NCI-H2107 (cell line): Measurements from ENCODE around the gene CSNK1D.
"Not testable (repeated sequence)": the region's sequence is repeated elsewhere in the genome, so short reads cannot be mapped to it uniquely, and the experiment has no call there.

Experiments used
- DNase-seq: peaks from one replicate; lab custom pipeline; 2025; lab: John Stamatoyannopoulos, UW

Gene CSNK1D

DNA sequence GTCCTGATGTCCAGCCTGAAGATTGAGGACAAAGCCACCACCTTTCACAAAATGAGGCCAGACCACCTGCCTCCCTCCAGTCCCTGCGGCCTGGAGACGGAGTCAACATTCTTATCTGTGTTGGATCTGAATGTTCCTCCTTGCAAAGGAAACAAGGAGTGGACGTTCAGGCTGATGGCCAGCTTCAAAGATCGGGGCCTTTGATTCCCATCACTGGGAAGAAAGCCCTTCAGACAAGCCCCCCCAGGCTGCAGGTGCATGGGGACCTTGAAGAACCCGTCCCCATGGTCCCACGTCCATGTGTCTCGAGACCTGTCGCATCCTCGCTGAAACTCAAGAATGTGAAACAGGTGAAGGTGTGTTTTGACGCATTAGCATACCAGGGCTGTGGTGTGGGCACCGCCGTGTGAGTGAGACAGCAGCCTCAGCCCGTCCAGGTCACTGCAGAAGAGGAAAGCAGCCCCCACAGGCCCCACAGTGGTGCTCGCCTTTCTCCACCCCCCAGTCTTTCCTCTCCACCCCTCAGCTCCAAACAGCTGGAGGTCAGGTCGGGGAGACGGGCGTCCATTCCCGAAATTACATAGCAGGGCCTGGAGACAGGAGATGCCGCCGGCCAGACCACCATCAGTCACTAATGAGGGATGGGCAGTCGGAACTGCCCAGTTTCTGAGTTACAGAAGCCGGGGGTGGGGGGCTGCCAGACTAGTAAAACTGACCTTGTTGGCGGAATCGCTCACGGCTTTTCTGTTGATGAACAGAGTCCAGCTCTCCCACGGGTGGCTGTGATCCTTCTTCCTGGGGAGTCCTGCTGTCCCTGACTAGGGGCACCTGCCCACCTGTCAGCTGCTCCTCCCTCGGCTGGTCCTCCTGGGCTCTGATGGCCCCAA is 877 bp upstream of the CSNK1D start:
- DNase-seq = no peak

DNA sequence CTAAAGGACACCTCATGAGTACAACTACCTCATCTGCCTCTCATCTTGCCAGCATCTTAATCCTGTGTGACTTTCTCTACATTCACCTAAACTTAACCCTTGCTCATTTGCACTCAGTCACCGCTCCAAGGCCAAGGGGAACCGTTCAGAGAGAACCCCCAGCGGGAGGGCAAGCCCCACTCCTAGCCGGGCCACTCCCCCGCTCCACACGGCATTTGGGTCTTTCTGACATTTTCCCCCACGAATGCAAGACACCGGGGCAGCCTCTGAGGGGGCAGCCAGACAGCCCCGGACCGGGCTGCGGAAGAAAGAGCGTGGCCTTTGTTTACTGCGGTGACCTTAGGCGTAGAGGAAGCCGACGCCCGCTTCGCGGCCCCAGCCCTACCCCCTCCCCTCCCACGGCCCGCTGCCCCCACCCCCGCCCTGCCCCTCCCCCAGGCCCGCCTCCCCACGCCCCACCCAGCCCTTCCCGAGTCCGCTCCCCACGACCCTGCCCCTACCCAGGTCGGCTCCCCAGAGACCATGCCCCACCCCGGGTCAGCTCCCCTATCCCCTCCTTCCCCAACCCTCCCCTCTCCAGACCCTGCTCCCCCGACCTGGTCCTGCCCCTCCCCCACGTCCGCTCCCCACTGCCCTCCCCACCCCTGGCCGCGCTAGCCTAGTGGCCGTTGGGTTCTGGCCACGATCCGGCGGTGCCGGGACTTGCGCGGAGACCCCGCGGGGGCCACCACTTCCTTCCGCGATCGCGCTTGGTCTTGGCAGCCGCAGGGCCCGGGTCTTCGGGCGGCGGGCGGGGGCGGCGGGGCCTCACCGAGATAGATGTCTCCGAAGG is 789 bp downstream of the CSNK1D start:
- no peak for DNase-seq

DNA sequence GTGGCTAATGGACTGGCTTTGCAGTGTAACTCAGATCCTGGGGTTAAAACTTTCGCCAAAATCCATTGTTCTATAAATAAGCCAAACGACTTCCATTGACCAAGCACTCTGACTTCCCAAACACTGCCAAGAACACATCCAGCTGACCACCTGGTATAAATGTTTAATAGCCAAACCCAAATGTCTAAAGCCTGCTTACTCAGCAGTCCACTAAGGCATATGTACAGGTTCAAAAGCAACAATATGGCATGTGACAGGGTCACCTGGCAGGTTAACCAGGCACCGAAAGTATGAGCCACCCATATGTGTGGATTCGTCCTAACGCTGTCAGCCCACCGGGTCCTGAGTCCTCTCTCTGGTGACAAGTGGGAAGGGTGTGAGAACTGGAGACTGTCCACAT is 2.1 kb downstream of the CSNK1D start:
- DNase-seq = no peak

DNA sequence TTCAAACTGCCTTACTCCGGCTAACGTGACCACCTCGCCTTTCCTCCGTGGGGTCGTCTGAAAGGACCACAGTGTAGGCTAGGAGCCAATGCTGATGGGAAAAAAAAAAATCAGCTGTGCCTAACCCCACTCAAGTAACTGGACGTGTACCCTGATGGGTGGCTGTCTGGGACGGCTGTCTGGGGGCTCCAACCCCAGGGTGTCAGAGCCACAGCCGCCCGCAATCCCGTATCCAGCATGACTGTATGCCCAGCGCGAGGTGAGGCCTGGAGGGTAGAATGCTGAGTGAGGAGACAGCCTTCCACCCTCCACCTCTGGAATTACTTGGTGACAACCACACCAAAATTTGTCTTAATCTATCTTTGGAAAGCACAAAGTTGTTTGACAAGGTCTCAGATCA is 2.8 kb downstream of the CSNK1D start:
- no peak for DNase-seq

DNA sequence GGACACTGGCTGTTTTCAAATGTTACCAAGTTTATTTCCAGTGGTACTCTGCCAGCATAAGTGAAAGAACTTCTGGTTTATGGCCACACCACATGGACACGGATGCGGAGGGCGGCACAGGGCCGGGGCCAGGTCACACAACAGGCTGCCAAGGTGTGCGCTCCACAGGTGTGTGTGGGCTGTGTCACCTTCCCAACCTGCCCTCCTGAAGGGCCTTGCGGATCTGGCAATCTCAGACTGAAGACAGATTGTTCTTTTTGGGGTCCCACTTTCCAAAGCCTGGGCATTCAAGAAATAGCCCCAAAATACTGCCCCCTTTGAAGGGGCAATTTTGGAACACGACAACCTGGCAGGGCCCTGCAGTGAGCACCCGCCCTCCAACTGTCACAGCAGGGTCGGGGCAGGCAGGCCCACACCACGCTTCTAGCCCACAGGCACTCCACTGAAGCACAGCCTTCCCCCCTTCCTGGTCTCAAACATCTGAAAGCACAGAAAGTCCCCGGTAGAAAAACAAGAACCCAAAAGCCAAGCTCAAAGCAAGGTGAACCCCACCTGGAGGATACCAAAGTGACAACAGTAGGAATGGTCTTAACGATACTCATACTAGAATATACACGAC is 3.5 kb downstream of the CSNK1D start:
- no peak for DNase-seq

- no peak for DNase-seq
These were observed 4.2 kb downstream of the CSNK1D start for GRCh38 chr17:82269138-82269881.

DNA sequence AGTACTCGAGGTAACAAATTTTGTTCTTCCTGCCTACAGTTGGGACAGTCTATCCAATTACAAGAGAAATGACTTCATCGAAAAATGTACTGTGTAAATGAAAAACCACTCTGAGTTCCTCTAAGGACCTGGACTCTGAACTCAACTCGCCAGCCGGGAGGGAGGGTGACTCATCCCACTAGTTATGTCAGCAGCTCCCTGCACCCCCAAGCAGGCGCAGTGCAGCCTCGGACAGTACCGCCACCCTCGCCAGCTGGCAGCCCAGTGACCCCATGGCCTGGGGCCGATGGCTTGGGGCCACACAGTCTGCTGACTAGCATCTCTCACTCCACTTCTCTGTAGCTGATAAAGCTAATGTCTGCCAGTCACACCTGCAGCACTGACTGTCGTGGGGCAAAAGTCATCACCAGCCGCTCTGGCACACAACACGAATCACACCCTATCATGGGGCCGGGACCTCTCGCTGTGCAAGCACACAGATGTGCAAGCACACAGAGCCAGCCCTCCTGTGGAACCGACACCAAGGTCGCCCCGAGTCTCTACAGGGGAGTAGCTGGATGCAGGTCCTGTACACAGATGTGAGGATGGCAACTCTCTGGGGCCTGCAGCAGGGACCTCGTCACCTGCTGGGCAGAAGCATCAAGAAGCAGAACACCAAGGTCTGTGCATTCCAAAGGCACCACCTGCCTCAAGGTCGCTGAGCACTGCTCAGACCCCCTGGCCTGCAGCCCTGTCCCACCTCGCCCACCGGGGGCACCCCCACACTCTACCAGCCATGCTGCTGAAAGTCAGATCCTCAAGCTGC is 5.7 kb downstream of the CSNK1D start:
- DNase-seq = no peak

- no peak for DNase-seq
These were observed 7.4 kb downstream of the CSNK1D start for GRCh38 chr17:82266142-82266541.

DNA sequence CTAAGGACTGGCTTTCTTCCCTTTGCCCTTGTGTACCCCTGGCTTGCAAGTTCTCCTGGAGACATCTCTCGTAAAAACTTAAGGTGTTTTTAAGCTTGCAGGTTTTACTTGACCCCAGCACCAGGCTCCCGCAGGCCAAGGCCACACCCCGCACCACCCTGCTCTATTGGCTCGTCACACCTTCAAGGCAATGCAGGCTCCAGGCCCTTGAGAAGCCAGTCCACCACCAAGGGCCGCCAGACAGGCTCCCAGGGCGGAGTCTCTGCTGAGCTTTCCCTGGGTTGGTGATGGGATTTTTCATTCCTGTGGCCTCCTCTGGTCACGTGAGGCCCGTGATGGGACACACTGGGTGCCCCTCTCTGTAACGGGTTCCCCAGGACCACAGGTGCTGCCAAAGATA is 9.9 kb downstream of the CSNK1D start:
- no peak for DNase-seq

- DNase-seq = no peak
These were observed 11.2 kb downstream of the CSNK1D start for GRCh38 chr17:82262344-82262743.

DNA sequence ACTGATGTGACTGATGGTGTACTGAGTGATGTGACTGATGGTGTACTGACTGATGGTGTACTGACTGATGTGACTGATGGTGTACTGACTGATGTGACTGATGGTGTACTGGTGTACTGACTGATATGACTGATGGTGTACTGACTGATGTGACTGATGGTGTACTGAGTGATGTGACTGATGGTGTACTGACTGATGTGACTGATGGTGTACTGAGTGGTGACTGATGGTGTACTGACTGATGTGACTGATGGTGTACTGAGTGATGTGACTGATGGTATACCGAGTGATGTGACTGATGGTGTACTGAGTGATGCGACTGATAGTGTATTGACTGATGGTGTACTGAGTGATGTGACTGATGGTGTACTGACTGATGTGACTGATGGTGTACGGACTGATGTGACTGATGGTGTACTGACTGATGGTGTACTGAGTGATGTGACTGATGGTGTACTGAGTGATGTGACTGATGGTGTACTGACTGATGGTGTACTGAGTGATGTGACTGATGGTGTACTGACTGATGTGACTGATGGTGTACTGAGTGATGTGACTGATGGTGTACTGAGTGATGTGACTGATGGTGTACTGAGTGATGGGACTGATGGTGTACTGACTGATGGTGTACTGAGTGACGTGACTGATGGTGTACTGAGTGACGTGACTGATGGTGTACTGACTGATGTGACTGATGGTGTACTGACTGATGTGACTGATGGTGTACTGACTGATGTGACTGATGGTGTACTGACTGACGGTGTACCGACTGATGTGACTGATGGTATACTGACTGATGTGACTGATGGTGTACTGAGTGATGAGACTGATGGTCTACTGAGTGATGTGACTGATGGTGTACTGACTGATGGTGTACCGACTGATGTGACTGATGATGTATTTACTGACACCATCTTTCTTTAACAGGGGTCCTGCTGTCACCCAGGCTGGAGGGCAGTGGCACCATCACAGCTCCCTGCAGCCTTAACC is 13.2 kb downstream of the CSNK1D start:
- not testable (repeated sequence) for DNase-seq

- no peak for DNase-seq
These were observed 14.9 kb downstream of the CSNK1D start for GRCh38 chr17:82258555-82258954.

DNA sequence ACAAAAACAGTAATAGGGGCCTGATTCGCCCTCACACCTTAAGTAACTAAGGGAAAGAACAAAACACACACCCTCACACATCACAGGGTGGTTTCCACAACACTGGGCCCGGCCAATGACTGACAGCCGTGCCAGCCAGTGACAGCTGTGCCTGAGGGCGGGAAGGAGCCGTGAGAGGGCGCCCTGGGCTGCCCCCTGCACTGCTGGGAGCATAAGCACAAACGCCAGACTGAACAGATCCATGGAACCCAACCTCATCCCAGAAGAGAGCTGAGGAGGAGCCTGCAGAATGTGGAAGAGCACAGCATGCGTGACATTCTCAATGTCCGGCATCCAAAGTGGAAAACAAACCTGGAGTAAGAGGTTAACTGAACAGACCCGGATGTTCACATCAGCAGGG is 16.0 kb downstream of the CSNK1D start:
- no peak for DNase-seq

GRCh38 chr17:82256242-82256885 is 17.1 kb downstream of the CSNK1D start:
- DNase-seq = no peak

- DNase-seq = no peak
These were observed 18.0 kb downstream of the CSNK1D start for GRCh38 chr17:82255402-82255972.

- not testable (repeated sequence) for DNase-seq
These were observed 18.8 kb downstream of the CSNK1D start for GRCh38 chr17:82254746-82255145.

DNA sequence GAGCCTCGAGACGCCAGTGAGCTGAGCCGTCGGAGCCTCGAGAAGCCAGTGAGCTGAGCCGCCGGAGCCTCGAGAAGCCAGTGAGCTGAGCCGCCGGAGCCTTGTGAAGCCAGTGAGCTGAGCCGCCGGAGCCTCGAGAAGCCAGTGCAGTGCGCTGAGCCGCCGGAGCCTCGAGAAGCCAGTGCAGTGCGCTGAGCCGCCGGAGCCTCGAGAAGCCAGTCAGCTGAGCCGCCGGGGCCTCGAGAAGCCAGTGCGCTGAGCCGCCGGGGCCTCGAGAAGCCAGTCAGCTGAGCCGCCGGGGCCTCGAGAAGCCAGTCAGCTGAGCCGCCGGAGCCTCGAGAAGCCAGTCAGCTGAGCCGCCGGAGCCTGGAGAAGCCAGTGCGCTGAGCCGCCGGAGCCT is 19.4 kb downstream of the CSNK1D start:
- not testable (repeated sequence) for DNase-seq

DNA sequence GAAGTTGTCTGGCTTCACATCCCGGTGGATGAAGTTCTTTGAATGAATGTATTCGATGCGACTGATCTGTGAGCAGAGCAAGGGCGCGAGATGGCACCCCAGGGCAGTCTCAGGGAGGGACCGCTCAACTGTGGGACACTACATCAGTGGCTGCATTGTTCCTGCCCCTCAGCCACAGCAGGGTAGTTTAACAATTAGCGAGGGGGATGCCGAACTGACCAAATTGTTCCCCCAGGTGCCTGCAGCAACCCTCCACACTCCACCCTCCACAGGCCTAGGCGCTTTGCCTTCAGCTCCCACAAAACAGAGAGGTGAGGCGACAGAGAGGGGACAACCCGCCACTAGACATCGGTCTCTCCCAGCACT is 20.3 kb downstream of the CSNK1D start:
- no peak for DNase-seq
